Liver (tissue), 3 donors: ENCODE results near the gene SFXN5.

Source experiments
- RAD21 ChIP-seq, 2 donors: IDR thresholded peaks; 2 replicates each; pipeline ENCODE4 v1.6.1; 2016; ENCODE audit warnings: antibody characterized with exemption in 2 of 2, mild to moderate bottlenecking in 2 of 2
- RXRA ChIP-seq, 2 donors: IDR thresholded peaks; 2 replicates each; pipeline ENCODE4 v1.6.1; 2017 to 2018; ENCODE audit warnings: antibody characterized with exemption in 2 of 2, mild to moderate bottlenecking in 1 of 2
- SP1 ChIP-seq: IDR thresholded peaks from 2 replicates; pipeline ENCODE4 v1.6.1; 2018; ENCODE audit warnings: antibody characterized with exemption, mild to moderate bottlenecking
- TAF1 ChIP-seq: conservative IDR thresholded peaks from 2 replicates; pipeline ENCODE4 v1.6.1; 2016; ENCODE audit warnings: antibody characterized with exemption, mild to moderate bottlenecking
- TF ChIP-seq, protein P1 (sequence below): fragments of 150-350 bp; IDR thresholded peaks from 2 replicates; pipeline ENCODE4 v1.5.1; 2017; ENCODE audit warnings: improper control_type of control experiment, low read depth, low read length; ENCODE audit not compliant: missing input control
- donor health status: healthy.
- donor health status: healthy.

- TF ChIP-seq TAF1 = peak; percentile 48
- peak; percentile 62 to 71 for TF ChIP-seq RAD21 (IDR thresholded peaks at IDR 0.05)
- peak; percentile 99 for TF ChIP-seq SP1
- TF ChIP-seq, protein P1, sequence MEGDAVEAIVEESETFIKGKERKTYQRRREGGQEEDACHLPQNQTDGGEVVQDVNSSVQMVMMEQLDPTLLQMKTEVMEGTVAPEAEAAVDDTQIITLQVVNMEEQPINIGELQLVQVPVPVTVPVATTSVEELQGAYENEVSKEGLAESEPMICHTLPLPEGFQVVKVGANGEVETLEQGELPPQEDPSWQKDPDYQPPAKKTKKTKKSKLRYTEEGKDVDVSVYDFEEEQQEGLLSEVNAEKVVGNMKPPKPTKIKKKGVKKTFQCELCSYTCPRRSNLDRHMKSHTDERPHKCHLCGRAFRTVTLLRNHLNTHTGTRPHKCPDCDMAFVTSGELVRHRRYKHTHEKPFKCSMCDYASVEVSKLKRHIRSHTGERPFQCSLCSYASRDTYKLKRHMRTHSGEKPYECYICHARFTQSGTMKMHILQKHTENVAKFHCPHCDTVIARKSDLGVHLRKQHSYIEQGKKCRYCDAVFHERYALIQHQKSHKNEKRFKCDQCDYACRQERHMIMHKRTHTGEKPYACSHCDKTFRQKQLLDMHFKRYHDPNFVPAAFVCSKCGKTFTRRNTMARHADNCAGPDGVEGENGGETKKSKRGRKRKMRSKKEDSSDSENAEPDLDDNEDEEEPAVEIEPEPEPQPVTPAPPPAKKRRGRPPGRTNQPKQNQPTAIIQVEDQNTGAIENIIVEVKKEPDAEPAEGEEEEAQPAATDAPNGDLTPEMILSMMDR = no peak
- peak; percentile 89 to 98 for TF ChIP-seq RXRA (IDR thresholded peaks at IDR 0.05)
Observed at GRCh38 chr2:73033766-73034381, 37.6 kb downstream of the SFXN5 start.
